Measurements from ENCODE around the gene CRYBG3.

- TF ChIP-seq TAF1 (IDR thresholded peaks at IDR 0.05; ENCODE audit: low read depth, low read length) (no peak), POLR2AphosphoS5 (IDR thresholded peaks at IDR 0.05; ENCODE audit: low read depth, low read length) (no peak), POLR2A (IDR thresholded peaks at IDR 0.05; ENCODE audit: low read depth, low read length) (no peak), POU2F2 (IDR thresholded peaks at IDR 0.05; ENCODE audit: low read depth, low read length) (no peak), SPI1 (IDR thresholded peaks at IDR 0.05; ENCODE audit: low read depth, low read length) (no peak), PAX5 (IDR thresholded peaks at IDR 0.05; ENCODE audit: insufficient read depth, low read length, severe bottlenecking) (no peak)
These were observed 35.6 kb downstream of the CRYBG3 start for GRCh38 chr3:97857401-97857800.

All from GM12891 (cell line).